Endothelial cell of umbilical vein (primary cell): ENCODE measurements around the gene PUS3. TPM values are rescaled to one million over a fixed set of nuclear protein-coding genes. Genes with fewer than 3 reads are reported as not detected.

Experiments
- BruUV-seq: library from RNA; stranded (reverse); fragments of 400-500 nt; replicated peaks from 2 replicates; lab custom pipeline; 2021; lab: Mats Ljungman, UMichigan
- CTCF ChIA-PET: fragments of 300-600, 350-600 bp; sonication (Branson Sonifier 250); formaldehyde crosslinking; loops from one replicate; lab custom pipeline; 2021; ENCODE audit warnings: antibody characterized with exemption, inconsistent platforms; lab: Charles Lee
- POLR2A ChIA-PET: fragments of 300-600, 350-600 bp; sonication (Branson Sonifier 250); formaldehyde crosslinking; loops from one replicate; lab custom pipeline; 2021; ENCODE audit warnings: antibody characterized with exemption, inconsistent platforms; lab: Charles Lee
- DNase-seq: peaks from one replicate; pipeline ENCODE4 v3.0.0-alpha.2; 2011; ENCODE audit warnings: low read depth, low spot score
- FAIRE-seq: peaks from 2 replicates; lab custom pipeline; 2011; peaks lifted over from hg19 to GRCh38; lab: Jason Lieb, UNC
- H2AFZ ChIP-seq: 2 replicates; pipeline ENCODE4 v1.6.0; 2012; ENCODE audit warnings: low read depth, low read length, control low read depth, inconsistent platforms
- H3K27ac ChIP-seq: 2 replicates; pipeline ENCODE4 v1.5.1; 2011; ENCODE audit warnings: low read depth, mild to moderate bottlenecking, control low read depth, low read length, moderate library complexity; ENCODE audit not compliant: insufficient read depth
- H3K27me3 ChIP-seq, 2 experiments: 2 replicates each; pipeline versions ENCODE4 v1.6.0 to v1.6.1; 2011; ENCODE audit warnings: low read length in 2 of 2, mixed read lengths in 1 of 2; ENCODE audit not compliant: control insufficient read depth in 2 of 2, insufficient read depth in 2 of 2
- H3K36me3 ChIP-seq, 2 experiments: 2 replicates in 1 of 2; 3 replicates in 1 of 2; pipeline ENCODE4 v1.5.1; 2011; ENCODE audit warnings: low read length in 2 of 2, mild to moderate bottlenecking in 1 of 2, moderate library complexity in 1 of 2; ENCODE audit not compliant: control insufficient read depth in 2 of 2, insufficient read depth in 2 of 2; ENCODE audit errors: extremely low read depth in 1 of 2
- H3K4me1 ChIP-seq: 3 replicates; pipeline ENCODE4 v1.5.1; 2011; ENCODE audit warnings: mild to moderate bottlenecking, low read length; ENCODE audit not compliant: control insufficient read depth, insufficient read depth; ENCODE audit errors: extremely low read depth
- H3K4me2 ChIP-seq: 2 replicates; pipeline ENCODE4 v1.6.1; 2011; ENCODE audit warnings: low read length, control low read depth, mixed read lengths; ENCODE audit not compliant: insufficient read depth
- H3K4me3 ChIP-seq, 3 experiments: fragments of 200-600 bp in 1 of 3; sonication (generic), shearing (Covaris generic) in 1 of 3; replicated peaks in 1 of 3; 2 replicates each; pipeline ENCODE4 v1.5.1; 2011 to 2016; ENCODE audit warnings: control low read depth in 3 of 3, low read length in 3 of 3, mild to moderate bottlenecking in 2 of 3, inconsistent platforms in 1 of 3, low read depth in 1 of 3, moderate library complexity in 1 of 3; ENCODE audit not compliant: insufficient read depth in 1 of 3
- H3K79me2 ChIP-seq: 2 replicates; pipeline ENCODE4 v1.6.0; 2012; ENCODE audit warnings: low read length, inconsistent platforms; ENCODE audit not compliant: control insufficient read depth, insufficient read depth
- H3K9ac ChIP-seq: replicated peaks from 2 replicates; pipeline ENCODE3; 2011; ENCODE audit warnings: low read length, control low read depth; ENCODE audit not compliant: insufficient read depth; ENCODE audit errors: extremely low read depth
- H3K9me1 ChIP-seq: replicated peaks from 3 replicates; pipeline ENCODE4 v1.6.0; 2011; ENCODE audit warnings: mild to moderate bottlenecking, low read length; ENCODE audit not compliant: control insufficient read depth, insufficient read depth; ENCODE audit errors: extremely low read depth
- H3K9me3 ChIP-seq: replicated peaks from 2 replicates; pipeline ENCODE4 v1.5.1; 2012; ENCODE audit warnings: low read length, inconsistent platforms; ENCODE audit not compliant: control insufficient read depth, insufficient read depth
- H4K20me1 ChIP-seq: replicated peaks from 2 replicates; pipeline ENCODE3; 2011; ENCODE audit warnings: mild to moderate bottlenecking, low read length; ENCODE audit not compliant: control insufficient read depth, insufficient read depth; ENCODE audit errors: extremely low read depth
- CTCF ChIP-seq, 2 donors: IDR thresholded peaks; 1 replicate in 1 of 2; 2 replicates in 1 of 2; pipeline ENCODE4 v1.5.1; 2011; ENCODE audit warnings: low read length in 2 of 2, mild to moderate bottlenecking in 2 of 2, moderate library complexity in 2 of 2, control low read depth in 1 of 2, inconsistent platforms in 1 of 2, low read depth in 1 of 2; ENCODE audit not compliant: insufficient read depth in 1 of 2; ENCODE audit errors: extremely low read depth in 1 of 2
- EZH2 ChIP-seq: IDR thresholded peaks from 2 replicates; pipeline ENCODE4 v1.6.1; 2012; ENCODE audit warnings: borderline replicate concordance, low read depth, mild to moderate bottlenecking, moderate library complexity, low read length, inconsistent platforms; ENCODE audit not compliant: severe bottlenecking
- FOS ChIP-seq: IDR thresholded peaks from 2 replicates; pipeline ENCODE4 v1.6.1; 2011; ENCODE audit warnings: mild to moderate bottlenecking, low read length, moderate library complexity, borderline replicate concordance; ENCODE audit not compliant: insufficient read depth
- GATA2 ChIP-seq: IDR thresholded peaks from 2 replicates; pipeline ENCODE4 v1.7.0; 2011; ENCODE audit warnings: low read depth, mild to moderate bottlenecking, moderate library complexity, mixed read lengths, low read length; ENCODE audit not compliant: insufficient read length, insufficient read depth
- JUN ChIP-seq: IDR thresholded peaks from 2 replicates; pipeline ENCODE4 v1.6.1; 2011; ENCODE audit warnings: borderline replicate concordance, low read depth; ENCODE audit not compliant: insufficient read length, insufficient read depth
- MYC ChIP-seq: IDR thresholded peaks from one replicate; pipeline ENCODE4 v1.6.1; 2011; ENCODE audit warnings: mild to moderate bottlenecking, low read depth, low read length
- POLR2A ChIP-seq: IDR thresholded peaks from 2 replicates; pipeline ENCODE4 v1.6.1; 2012; ENCODE audit warnings: low read depth, mild to moderate bottlenecking, control low read depth, low read length
- POLR2AphosphoS5 ChIP-seq: IDR thresholded peaks from 2 replicates; pipeline ENCODE4 v1.6.1; 2012; ENCODE audit warnings: low read depth, mild to moderate bottlenecking, control low read depth, low read length, moderate library complexity; ENCODE audit not compliant: insufficient read depth
- dilution Hi-C: fragments of 300-500 bp; cut with MboI; formaldehyde crosslinking; loops from one replicate; pipeline ENCODE4 v1.15.0; 2019; ENCODE audit warnings: low sequenced_read_pairs; ENCODE audit not compliant: extremely low pct_ligation_motif_present
- intact Hi-C: fragments of 100-400 bp; cut with micrococcal nuclease; formaldehyde crosslinking; loops from one replicate; pipeline ENCODE4 v1.10.0; 2022
- polyA plus RNA-seq, 4 experiments: library from polyadenylated mRNA; depleted of rRNA in 3 of 4; stranded (reverse) in 3 of 4; unstranded in 1 of 4; fragments of >200 nt; gene quantifications; 2 replicates each; pipeline versions ENCODE4 v1.2.1 to v1.2.3, GENCODE V29; 2011 to 2012; ENCODE audit warnings: missing spikeins in 1 of 4
- total RNA-seq: library from RNA; stranded (reverse); gene quantifications from 2 replicates; pipeline ENCODE4 v1.2.3, GENCODE V29; 2021
- TF ChIP-seq, protein P1 (sequence below): IDR thresholded peaks from 2 replicates; pipeline ENCODE4 v1.6.1; 2011; ENCODE audit not compliant: insufficient read depth, insufficient read length

PUS3 gene
- total and polyA plus RNA-seq, 2 donors (not counting 3 experiments of a cell fraction or from before 2014, with no cell fraction given), result 5.1 to 10.3 TPM

GRCh38 chr11:125931116-125931515, 28.1 kb upstream of the PUS3 start:
- ChIA-PET CTCF (interaction anchor here (1.0 kb wide), 1 partner anchor 263 kb away, joined by 3 read pairs; no protein-coding TSS in a partner anchor), POLR2A (no interaction called here)
- H3K36me3 ChIP-seq, result no peaks in the 10 kb centered on the region
- peaks cover 2 to 3% of the 10 kb centered on the region in 2 experiments for H3K27me3 ChIP-seq
- intact Hi-C loops (no loop called here), dilution Hi-C loops (no loop called here)
- no peak overlapping the region for H2AFZ ChIP-seq
- BruUV-seq, result no TSS peak
- no peak overlapping the region for H3K4me2 ChIP-seq
- FAIRE-seq (no peak), DNase-seq (no peak)
- TF ChIP-seq POLR2A, result no peak
- no peak for TF ChIP-seq EZH2
- TF ChIP-seq FOS, result no peak
- no peak for TF ChIP-seq CTCF (IDR thresholded peaks at IDR 0.05; ENCODE audit: extremely low read depth in 1 of 2, insufficient read depth in 1 of 2, low read depth in 1 of 2, low read length in 2 of 2)
- no peak for TF ChIP-seq JUN
- TF ChIP-seq POLR2AphosphoS5, result no peak
- TF ChIP-seq, protein P1, sequence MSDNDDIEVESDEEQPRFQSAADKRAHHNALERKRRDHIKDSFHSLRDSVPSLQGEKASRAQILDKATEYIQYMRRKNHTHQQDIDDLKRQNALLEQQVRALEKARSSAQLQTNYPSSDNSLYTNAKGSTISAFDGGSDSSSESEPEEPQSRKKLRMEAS, result no peak
- no peak for TF ChIP-seq GATA2
- no peak for TF ChIP-seq MYC
- no peak overlapping the region for H3K9ac ChIP-seq
- no peaks in the 10 kb centered on the region for H4K20me1 ChIP-seq
- H3K4me1 ChIP-seq, result no peaks in the 10 kb centered on the region
- H3K9me3 ChIP-seq, result no peaks in the 10 kb centered on the region
- H3K79me2 ChIP-seq, result no peaks in the 10 kb centered on the region
- no peak overlapping the region for H3K27ac ChIP-seq
- no peaks in the 10 kb centered on the region for H3K9me1 ChIP-seq
- no peak overlapping the region for H3K4me3 ChIP-seq
